Measurements from ENCODE around the gene GPR84.
A peak's percentile ranks its signal among the peaks of the same experiment; 100 is the strongest.

The GPR84 gene

GRCh38 chr12:54404061-54405004, 40.0 kb upstream of the GPR84 start:
- Histone ChIP-seq H3F3A (ENCODE audit: insufficient read depth, low read length) (no peaks in the 10 kb centered on the region), H3K4me3 (ENCODE audit: low read length) (no peak overlapping the region), H3K9me3 (replicated peaks; ENCODE audit: insufficient read depth, low read length) (no peaks in the 10 kb centered on the region), H3K9ac (ENCODE audit: low read length) (no peak overlapping the region), H3K27me3 (replicated peaks; ENCODE audit: insufficient read depth, low read length) (no peaks in the 10 kb centered on the region), H3K4me1 (ENCODE audit: low read length) (no peaks in the 10 kb centered on the region), H2AFZ (ENCODE audit: low read length) (no peak overlapping the region), H3K9me2 (replicated peaks; ENCODE audit: insufficient read depth, low read length) (no peaks in the 10 kb centered on the region), H4K20me1 (ENCODE audit: insufficient read depth, low read length) (no peaks in the 10 kb centered on the region), H3K36me3 (replicated peaks; ENCODE audit: insufficient read depth, low read length) (no peaks in the 10 kb centered on the region), H3K4me2 (ENCODE audit: low read depth, low read length) (no peak overlapping the region), H3K79me2 (ENCODE audit: low read length) (no peaks in the 10 kb centered on the region), H3K27ac (ENCODE audit: low read length) (no peak overlapping the region)
- peak; percentile 52 for DNase-seq
- TF ChIP-seq EZH2 (optimal IDR thresholded peaks at IDR 0.05; ENCODE audit: low read depth, low read length): no peak
- TF ChIP-seq CTCF (IDR thresholded peaks at IDR 0.05; ENCODE audit: low read length): peak; percentile 98
- TF ChIP-seq EZH2phosphoT487 (IDR thresholded peaks at IDR 0.05; ENCODE audit: low read length): no peak

GRCh38 chr12:54401119-54401518, 36.8 kb upstream of the GPR84 start:
- H3K9ac ChIP-seq (ENCODE audit: low read length): no peak overlapping the region
- H3K36me3 ChIP-seq (replicated peaks; ENCODE audit: insufficient read depth, low read length): no peaks in the 10 kb centered on the region
- no peaks in the 10 kb centered on the region for H3K79me2 ChIP-seq (ENCODE audit: low read length)
- H3K27me3 ChIP-seq (replicated peaks; ENCODE audit: insufficient read depth, low read length): no peaks in the 10 kb centered on the region
- H4K20me1 ChIP-seq (ENCODE audit: insufficient read depth, low read length): no peaks in the 10 kb centered on the region
- H3F3A ChIP-seq (ENCODE audit: insufficient read depth, low read length): no peaks in the 10 kb centered on the region
- H3K9me3 ChIP-seq (replicated peaks; ENCODE audit: insufficient read depth, low read length): no peaks in the 10 kb centered on the region
- H3K4me1 ChIP-seq (ENCODE audit: low read length): no peaks in the 10 kb centered on the region
- no peak overlapping the region for H3K4me3 ChIP-seq (ENCODE audit: low read length)
- no peak overlapping the region for H2AFZ ChIP-seq (ENCODE audit: low read length)
- H3K9me2 ChIP-seq (replicated peaks; ENCODE audit: insufficient read depth, low read length): no peaks in the 10 kb centered on the region
- TF ChIP-seq EZH2 (optimal IDR thresholded peaks at IDR 0.05; ENCODE audit: low read depth, low read length): no peak
- no peak for TF ChIP-seq EZH2phosphoT487 (IDR thresholded peaks at IDR 0.05; ENCODE audit: low read length)
- no peak for TF ChIP-seq CTCF (IDR thresholded peaks at IDR 0.05; ENCODE audit: low read length)
- H3K27ac ChIP-seq (ENCODE audit: low read length): no peak overlapping the region
- H3K4me2 ChIP-seq (ENCODE audit: low read depth, low read length): no peak overlapping the region
- DNase-seq: no peak

GRCh38 chr12:54398995-54399793, 34.9 kb upstream of the GPR84 start:
- Histone ChIP-seq H3K9ac (ENCODE audit: low read length) (no peak overlapping the region), H3K27ac (ENCODE audit: low read length) (no peak overlapping the region), H3K9me2 (replicated peaks; ENCODE audit: insufficient read depth, low read length) (no peaks in the 10 kb centered on the region), H3K36me3 (replicated peaks; ENCODE audit: insufficient read depth, low read length) (no peaks in the 10 kb centered on the region), H3K79me2 (ENCODE audit: low read length) (no peaks in the 10 kb centered on the region), H3K27me3 (replicated peaks; ENCODE audit: insufficient read depth, low read length) (no peaks in the 10 kb centered on the region), H3K4me1 (ENCODE audit: low read length) (no peaks in the 10 kb centered on the region), H3K4me2 (ENCODE audit: low read depth, low read length) (no peak overlapping the region), H4K20me1 (ENCODE audit: insufficient read depth, low read length) (no peaks in the 10 kb centered on the region), H3F3A (ENCODE audit: insufficient read depth, low read length) (no peaks in the 10 kb centered on the region), H3K4me3 (ENCODE audit: low read length) (no peak overlapping the region), H2AFZ (ENCODE audit: low read length) (no peak overlapping the region), H3K9me3 (replicated peaks; ENCODE audit: insufficient read depth, low read length) (no peaks in the 10 kb centered on the region)
- TF ChIP-seq EZH2 (optimal IDR thresholded peaks at IDR 0.05; ENCODE audit: low read depth, low read length) (no peak), CTCF (IDR thresholded peaks at IDR 0.05; ENCODE audit: low read length) (peak; percentile 98)
- peak; percentile 66 for DNase-seq

Data from MM.1S (cell line).